ENCODE measurements around the gene SIPA1L3. TPM values are rescaled to one million over a fixed set of nuclear protein-coding genes. Genes with fewer than 3 reads are reported as not detected.
A peak's percentile ranks its signal among the peaks of the same experiment; 100 is the strongest.

Gene SIPA1L3
- total RNA-seq, 1 donor from 2014 or later: 29.6 TPM

GRCh38 chr19:38122402-38123093, 215.5 kb downstream of the SIPA1L3 start:
- H3K9me3 Mint-ChIP-seq (ENCODE audit: unreplicated experiment): peaks cover 5% of the 10 kb centered on the region
- no peak for TF ChIP-seq CTCF (IDR thresholded peaks at IDR 0.05; ENCODE audit: unreplicated experiment)
- peak overlapping the region; percentile 69 for H3K4me3 Mint-ChIP-seq (ENCODE audit: unreplicated experiment)
- no peaks in the 10 kb centered on the region for H3K4me1 Mint-ChIP-seq (ENCODE audit: unreplicated experiment)
- no peak for DNase-seq (ENCODE audit: low spot score)
- H3K36me3 Mint-ChIP-seq (ENCODE audit: low read depth, unreplicated experiment): peaks cover 56% of the 10 kb centered on the region
- no peak overlapping the region for H3K27ac Mint-ChIP-seq (ENCODE audit: unreplicated experiment)
- peaks cover 3% of the 10 kb centered on the region for H3K27me3 Mint-ChIP-seq (ENCODE audit: unreplicated experiment)

- Mint-ChIP-seq H3K4me3 (ENCODE audit: unreplicated experiment) (no peak overlapping the region), H3K9me3 (ENCODE audit: unreplicated experiment) (peaks cover 5% of the 10 kb centered on the region), H3K27ac (ENCODE audit: unreplicated experiment) (no peak overlapping the region), H3K27me3 (ENCODE audit: unreplicated experiment) (peaks cover 3% of the 10 kb centered on the region), H3K36me3 (ENCODE audit: low read depth, unreplicated experiment) (peaks cover 33% of the 10 kb centered on the region), H3K4me1 (ENCODE audit: unreplicated experiment) (no peaks in the 10 kb centered on the region)
- no peak for DNase-seq (ENCODE audit: low spot score)
- no peak for TF ChIP-seq CTCF (IDR thresholded peaks at IDR 0.05; ENCODE audit: unreplicated experiment)
Observed at GRCh38 chr19:38125238-38125637, 218.2 kb downstream of the SIPA1L3 start.

GRCh38 chr19:38130399-38130798, 223.4 kb downstream of the SIPA1L3 start:
- TF ChIP-seq CTCF (IDR thresholded peaks at IDR 0.05; ENCODE audit: unreplicated experiment): no peak
- no peaks in the 10 kb centered on the region for H3K4me1 Mint-ChIP-seq (ENCODE audit: unreplicated experiment)
- H3K4me3 Mint-ChIP-seq (ENCODE audit: unreplicated experiment): no peak overlapping the region
- DNase-seq (ENCODE audit: low spot score): no peak
- no peak overlapping the region for H3K27ac Mint-ChIP-seq (ENCODE audit: unreplicated experiment)
- no peaks in the 10 kb centered on the region for H3K9me3 Mint-ChIP-seq (ENCODE audit: unreplicated experiment)
- H3K36me3 Mint-ChIP-seq (ENCODE audit: low read depth, unreplicated experiment): peaks cover 24% of the 10 kb centered on the region
- H3K27me3 Mint-ChIP-seq (ENCODE audit: unreplicated experiment): peaks cover 1% of the 10 kb centered on the region

- Mint-ChIP-seq H3K9me3 (ENCODE audit: unreplicated experiment) (no peaks in the 10 kb centered on the region), H3K27me3 (ENCODE audit: unreplicated experiment) (no peaks in the 10 kb centered on the region), H3K36me3 (ENCODE audit: low read depth, unreplicated experiment) (peaks cover 14% of the 10 kb centered on the region), H3K4me3 (ENCODE audit: unreplicated experiment) (no peak overlapping the region), H3K4me1 (ENCODE audit: unreplicated experiment) (no peaks in the 10 kb centered on the region), H3K27ac (ENCODE audit: unreplicated experiment) (no peak overlapping the region)
- TF ChIP-seq CTCF (IDR thresholded peaks at IDR 0.05; ENCODE audit: unreplicated experiment): no peak
- no peak for DNase-seq (ENCODE audit: low spot score)
Observed at GRCh38 chr19:38132781-38133180, 225.8 kb downstream of the SIPA1L3 start.

GRCh38 chr19:38133319-38133718, 226.3 kb downstream of the SIPA1L3 start:
- Mint-ChIP-seq H3K4me1 (ENCODE audit: unreplicated experiment) (no peaks in the 10 kb centered on the region), H3K27ac (ENCODE audit: unreplicated experiment) (no peak overlapping the region), H3K36me3 (ENCODE audit: low read depth, unreplicated experiment) (peaks cover 16% of the 10 kb centered on the region), H3K4me3 (ENCODE audit: unreplicated experiment) (no peak overlapping the region), H3K9me3 (ENCODE audit: unreplicated experiment) (no peaks in the 10 kb centered on the region), H3K27me3 (ENCODE audit: unreplicated experiment) (no peaks in the 10 kb centered on the region)
- no peak for DNase-seq (ENCODE audit: low spot score)
- no peak for TF ChIP-seq CTCF (IDR thresholded peaks at IDR 0.05; ENCODE audit: unreplicated experiment)

All from endothelial cell (in vitro differentiated cells).